GM12865 (cell line): Measurements from ENCODE around the gene MED15.
A peak's percentile ranks its signal among the peaks of the same experiment; 100 is the strongest.

Experiments
- DNase-seq: peaks from one replicate; pipeline ENCODE4 v3.0.0; 2010; ENCODE audit warnings: low read depth
- H3K4me3 ChIP-seq: 2 replicates; pipeline ENCODE4 v1.5.1; 2011; ENCODE audit warnings: mild to moderate bottlenecking, low read depth, low read length, control low read depth
- CTCF ChIP-seq: IDR thresholded peaks from 2 replicates; pipeline ENCODE4 v1.5.1; 2011; ENCODE audit warnings: low read length, control low read depth, low read depth, inconsistent platforms; ENCODE audit not compliant: insufficient read depth; ENCODE audit errors: missing control alignments

The MED15 gene

GRCh38 chr22:20524004-20524481, 16.6 kb downstream of the MED15 start:
- TF ChIP-seq CTCF = no peak
- DNase-seq = peak; percentile 77

GRCh38 chr22:20525048-20525447, 17.6 kb downstream of the MED15 start:
- no peak for DNase-seq
- TF ChIP-seq CTCF = no peak

More at GRCh38 chr22:20524004-20524481, 16.6 kb downstream of the MED15 start:
- no peak overlapping the region for H3K4me3 ChIP-seq

GRCh38 chr22:20526305-20526627, 18.9 kb downstream of the MED15 start:
- no peak for DNase-seq
- no peak for TF ChIP-seq CTCF
- no peak overlapping the region for H3K4me3 ChIP-seq

More at GRCh38 chr22:20525048-20525447, 17.6 kb downstream of the MED15 start:
- H3K4me3 ChIP-seq = no peak overlapping the region

GRCh38 chr22:20526628-20527355, 19.4 kb downstream of the MED15 start:
- no peak overlapping the region for H3K4me3 ChIP-seq
- no peak for DNase-seq
- TF ChIP-seq CTCF = no peak

GRCh38 chr22:20528405-20528978, 21.1 kb downstream of the MED15 start:
- DNase-seq = no peak
- no peak for TF ChIP-seq CTCF
- no peak overlapping the region for H3K4me3 ChIP-seq

GRCh38 chr22:20530368-20531153, 23.2 kb downstream of the MED15 start:
- TF ChIP-seq CTCF = no peak
- no peak overlapping the region for H3K4me3 ChIP-seq
- DNase-seq = no peak

- no peak for DNase-seq
- H3K4me3 ChIP-seq = no peak overlapping the region
- TF ChIP-seq CTCF = no peak
Measured at GRCh38 chr22:20531154-20531403, 23.7 kb downstream of the MED15 start.
